ENCODE measurements around the gene PACS1.

DNA sequence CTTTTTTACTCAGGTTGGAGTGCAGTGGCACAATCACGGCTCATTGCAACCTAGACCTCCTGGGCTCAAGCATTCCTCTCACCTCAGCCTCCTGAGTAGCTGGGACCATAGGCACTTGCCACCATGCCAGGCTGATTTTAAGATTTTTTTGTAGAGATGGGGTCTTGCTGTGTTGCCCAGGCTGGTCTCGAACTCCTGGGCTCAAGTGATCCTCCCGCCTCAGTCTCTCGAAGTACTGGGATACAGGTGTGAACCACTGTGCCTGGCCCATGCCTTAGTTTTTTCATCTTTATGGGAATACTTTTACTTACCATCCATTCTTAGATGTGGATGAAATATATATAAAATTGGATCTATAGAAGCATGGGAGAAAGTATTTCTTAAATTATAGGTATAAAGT, 5.2 kb downstream of the PACS1 start:
- TF ChIP-seq CTCF (IDR thresholded peaks at IDR 0.05) (no peak), POLR2A (IDR thresholded peaks at IDR 0.05) (no peak), EP300 (IDR thresholded peaks at IDR 0.05) (no peak), POLR2AphosphoS5 (IDR thresholded peaks at IDR 0.05) (no peak)

Data from stomach (tissue), 4 donors.